H9 (cell line): Measurements from ENCODE around the gene PARVB. TPM values are rescaled to one million over a fixed set of nuclear protein-coding genes. Genes with fewer than 3 reads are reported as not detected.

Source experiments
- DNase-seq: peaks from one replicate; pipeline ENCODE4 v3.0.0-alpha.2; 2017
- H2AFZ ChIP-seq: one replicate; pipeline ENCODE4 v1.6.1; 2013; ENCODE audit warnings: mild to moderate bottlenecking, low read length, control low read depth, moderate library complexity
- H2AK5ac ChIP-seq: 2 replicates; pipeline ENCODE4 v1.6.1; 2013; ENCODE audit warnings: low read length, control low read depth, mixed read lengths; ENCODE audit not compliant: insufficient read length
- H2BK120ac ChIP-seq: one replicate; pipeline ENCODE4 v1.6.1; 2013; ENCODE audit warnings: low read depth, mild to moderate bottlenecking, low read length, control low read depth, inconsistent platforms; ENCODE audit not compliant: poor library complexity, severe bottlenecking
- H2BK12ac ChIP-seq: 2 replicates; pipeline ENCODE4 v1.6.1; 2013; ENCODE audit warnings: low read length, control low read depth, mixed read lengths, low read depth; ENCODE audit not compliant: insufficient read length
- H2BK15ac ChIP-seq: 2 replicates; pipeline ENCODE4 v1.6.1; 2013; ENCODE audit warnings: low read depth, low read length, control low read depth
- H2BK20ac ChIP-seq: one replicate; pipeline ENCODE4 v1.6.1; 2013; ENCODE audit warnings: low read depth, mild to moderate bottlenecking, low read length, control low read depth, inconsistent platforms; ENCODE audit not compliant: poor library complexity, severe bottlenecking
- H2BK5ac ChIP-seq: 2 replicates; pipeline ENCODE4 v1.6.1; 2013; ENCODE audit warnings: low read length, control low read depth, mixed read lengths; ENCODE audit not compliant: insufficient read length
- H3K14ac ChIP-seq: 2 replicates; pipeline ENCODE4 v1.6.1; 2013; ENCODE audit warnings: low read length, control low read depth; ENCODE audit not compliant: insufficient read depth
- H3K18ac ChIP-seq: 2 replicates; pipeline ENCODE4 v1.6.1; 2013; ENCODE audit warnings: low read depth, mild to moderate bottlenecking, mixed read lengths, low read length, control low read depth; ENCODE audit not compliant: insufficient read length
- H3K23ac ChIP-seq: 2 replicates; pipeline ENCODE4 v1.6.1; 2013; ENCODE audit warnings: low read length, control low read depth, mixed read lengths, low read depth; ENCODE audit not compliant: insufficient read length
- H3K23me2 ChIP-seq: 2 replicates; pipeline ENCODE4 v1.6.1; 2013; ENCODE audit warnings: low read depth, mild to moderate bottlenecking, mixed read lengths, low read length, control low read depth; ENCODE audit not compliant: insufficient read length, poor library complexity, severe bottlenecking
- H3K27ac ChIP-seq: 2 replicates; pipeline ENCODE4 v1.5.1; 2013; ENCODE audit warnings: low read length, control low read depth, mixed read lengths, low read depth; ENCODE audit not compliant: insufficient read length
- H3K27me3 ChIP-seq: 2 replicates; pipeline ENCODE4 v1.6.1; 2013; ENCODE audit warnings: low read length, control low read depth, inconsistent platforms; ENCODE audit not compliant: insufficient read depth
- H3K4ac ChIP-seq: 2 replicates; pipeline ENCODE4 v1.6.1; 2013; ENCODE audit warnings: low read depth, mild to moderate bottlenecking, control low read depth, inconsistent platforms, low read length, moderate library complexity
- H3K4me1 ChIP-seq: 2 replicates; pipeline ENCODE4 v1.6.1; 2013; ENCODE audit warnings: low read length, control low read depth, inconsistent platforms; ENCODE audit not compliant: insufficient read depth
- H3K4me2 ChIP-seq: 2 replicates; pipeline ENCODE4 v1.6.1; 2013; ENCODE audit warnings: low read length, control low read depth, mixed read lengths; ENCODE audit not compliant: insufficient read length, insufficient read depth
- H3K56ac ChIP-seq: 2 replicates; pipeline ENCODE4 v1.6.1; 2013; ENCODE audit warnings: low read depth, mild to moderate bottlenecking, mixed read lengths, low read length, control low read depth; ENCODE audit not compliant: insufficient read length
- H3K79me1 ChIP-seq: 2 replicates; pipeline ENCODE4 v1.6.1; 2013; ENCODE audit warnings: low read depth, mild to moderate bottlenecking, moderate library complexity, low read length, control low read depth, inconsistent platforms; ENCODE audit not compliant: insufficient read depth, poor library complexity, severe bottlenecking
- H3K79me2 ChIP-seq: 2 replicates; pipeline ENCODE4 v1.6.1; 2013; ENCODE audit warnings: low read length, control low read depth, inconsistent platforms; ENCODE audit not compliant: insufficient read depth
- H3K9ac ChIP-seq: 2 replicates; pipeline ENCODE4 v1.6.1; 2013; ENCODE audit warnings: low read length, control low read depth, mixed read lengths; ENCODE audit not compliant: insufficient read length; ENCODE audit errors: extremely low read depth
- H3K9me3 ChIP-seq: one replicate; pipeline ENCODE4 v1.6.1; 2013; ENCODE audit warnings: low read depth, low read length, inconsistent platforms; ENCODE audit not compliant: control insufficient read depth
- H3T11ph ChIP-seq: one replicate; pipeline ENCODE4 v1.6.1; 2013; ENCODE audit warnings: mild to moderate bottlenecking, low read length, control low read depth, inconsistent platforms
- H4K20me1 ChIP-seq: one replicate; pipeline ENCODE4 v1.6.1; 2013; ENCODE audit not compliant: control insufficient read depth, insufficient read length, insufficient read depth
- H4K5ac ChIP-seq: 2 replicates; pipeline ENCODE4 v1.6.1; 2013; ENCODE audit warnings: low read depth, mild to moderate bottlenecking, mixed read lengths, low read length, control low read depth; ENCODE audit not compliant: insufficient read length
- H4K8ac ChIP-seq: replicated peaks from 2 replicates; pipeline ENCODE4 v1.6.1; 2013; ENCODE audit warnings: low read length, control low read depth, mixed read lengths, low read depth; ENCODE audit not compliant: insufficient read length
- H4K91ac ChIP-seq: 2 replicates; pipeline ENCODE4 v1.6.1; 2013; ENCODE audit warnings: low read depth, mild to moderate bottlenecking, moderate library complexity, mixed read lengths, low read length, control low read depth; ENCODE audit not compliant: insufficient read length
- H3K27ac Mint-ChIP-seq, 3 experiments: 2 replicates in 2 of 3; 3 replicates in 1 of 3; pipeline ENCODE4 v1.8.0; 2020 to 2021; ENCODE audit warnings: mixed read lengths in 3 of 3, mild to moderate bottlenecking in 1 of 3, moderate library complexity in 1 of 3
- H3K27me3 Mint-ChIP-seq: 2 replicates; pipeline ENCODE4 v1.8.0; 2021; ENCODE audit warnings: low read depth, mild to moderate bottlenecking, moderate library complexity, mixed read lengths
- H3K36me3 Mint-ChIP-seq, 3 experiments: 2 replicates in 2 of 3; 3 replicates in 1 of 3; pipeline ENCODE4 v1.8.0; 2020 to 2021; ENCODE audit warnings: low read depth in 3 of 3, mixed read lengths in 3 of 3; ENCODE audit not compliant: insufficient read depth in 1 of 3
- H3K4me1 Mint-ChIP-seq, 2 experiments: 2 replicates each; pipeline ENCODE4 v1.8.0; 2020; ENCODE audit warnings: mixed read lengths in 2 of 2
- H3K4me3 Mint-ChIP-seq, 2 experiments: 2 replicates in 1 of 2; 3 replicates in 1 of 2; pipeline ENCODE4 v1.8.0; 2020 to 2021; ENCODE audit warnings: mild to moderate bottlenecking in 2 of 2, mixed read lengths in 2 of 2, moderate library complexity in 1 of 2
- H3K9me3 Mint-ChIP-seq, 2 experiments: 2 replicates in 1 of 2; 3 replicates in 1 of 2; pipeline ENCODE4 v1.8.0; 2020; ENCODE audit warnings: mild to moderate bottlenecking in 2 of 2, mixed read lengths in 2 of 2, moderate library complexity in 1 of 2
- CTCF ChIP-seq: fragments of 200-600 bp; sonication (generic); conservative IDR thresholded peaks from 3 replicates; pipeline ENCODE4 v1.8.0; 2021; ENCODE audit warnings: antibody characterized with exemption, mild to moderate bottlenecking
- WGBS: extraction: QIAGEN DNeasy Blood & Tissue Kit; methylation state at CpG from one replicate; pipeline ENCODE4 v1.1.7; 2013; ENCODE audit warnings: missing lambda C conversion rate, low lambda C conversion rate, mixed read lengths; ENCODE audit not compliant: insufficient read length; ENCODE audit errors: extremely low coverage; 5-methylcytosine and 5-hydroxymethylcytosine counted together
- total RNA-seq: library from RNA; stranded (reverse); gene quantifications from 2 replicates; pipeline ENCODE4 v1.2.1, GENCODE V29; 2021

PARVB gene
- total RNA-seq, 1 experiment from 2014 or later, result 15.6 TPM

- H3K23me2 ChIP-seq, result no peaks in the 10 kb centered on the region
- Mint-ChIP-seq H3K9me3 (peaks cover 7 to 9% of the 10 kb centered on the region in 2 experiments), H3K4me1 (peaks cover 4 to 11% of the 10 kb centered on the region in 2 experiments), H3K27me3 (no peaks in the 10 kb centered on the region), H3K36me3 (peaks cover 8 to 11% (median 8%) of the 10 kb centered on the region in 3 experiments; a peak in 6 of 7 replicates), H3K27ac (no peak overlapping the region), H3K4me3 (no peak overlapping the region)
- no peaks in the 10 kb centered on the region for H3K27me3 ChIP-seq
- H3K27ac ChIP-seq, result no peak overlapping the region
- no peak overlapping the region for H3K4me2 ChIP-seq
- H3K56ac ChIP-seq, result no peak overlapping the region
- no CpG with 5 or more reads among the region's 4 CpGs for WGBS
- H4K91ac ChIP-seq, result no peak overlapping the region
- H2BK120ac ChIP-seq, result no peak overlapping the region
- H3K79me2 ChIP-seq, result no peaks in the 10 kb centered on the region
- no peaks in the 10 kb centered on the region for H3K9me3 ChIP-seq
- H3K23ac ChIP-seq, result no peak overlapping the region
- H2AK5ac ChIP-seq, result no peak overlapping the region
- no peak overlapping the region for H3T11ph ChIP-seq
- H3K4ac ChIP-seq, result no peak overlapping the region
- no peak overlapping the region for H2BK15ac ChIP-seq
- no peak overlapping the region for H2BK20ac ChIP-seq
- H2BK12ac ChIP-seq, result no peak overlapping the region
- no peak overlapping the region for H3K9ac ChIP-seq
- H3K4me1 ChIP-seq, result no peaks in the 10 kb centered on the region
- no peaks in the 10 kb centered on the region for H4K20me1 ChIP-seq
- DNase-seq, result no peak
- no peak overlapping the region for H4K8ac ChIP-seq
- no peak for TF ChIP-seq CTCF
- H2BK5ac ChIP-seq, result no peak overlapping the region
- no peaks in the 10 kb centered on the region for H3K79me1 ChIP-seq
- no peak overlapping the region for H2AFZ ChIP-seq
- H4K5ac ChIP-seq, result no peak overlapping the region
- no peak overlapping the region for H3K18ac ChIP-seq
- H3K14ac ChIP-seq, result no peak overlapping the region
Observed at GRCh38 chr22:44005524-44005923, 18.6 kb upstream of the PARVB start.
